Measurements from ENCODE around the gene NACC2.

- TF ChIP-seq CREB5 (CRISPR knock-in tag; IDR thresholded peaks at IDR 0.05; ENCODE audit: low read depth) (no peak), BACH2 (CRISPR knock-in tag; IDR thresholded peaks at IDR 0.05; ENCODE audit: borderline replicate concordance) (no peak), ZFP30 (CRISPR knock-in tag; IDR thresholded peaks at IDR 0.05) (no peak)
Observed at GRCh38 chr9:135961811-135962695, 133.0 kb downstream of the NACC2 start.
